GM18520 (cell line): ENCODE measurements around the gene ENO3.
A peak's percentile ranks its signal among the peaks of the same experiment; 100 is the strongest.

Experiments
- ATAC-seq: cut with Tn5 transposase; IDR thresholded peaks from one replicate; pipeline ENCODE4 v1.9.1; 2021; ENCODE audit not compliant: unreplicated experiment

The ENO3 gene

DNA sequence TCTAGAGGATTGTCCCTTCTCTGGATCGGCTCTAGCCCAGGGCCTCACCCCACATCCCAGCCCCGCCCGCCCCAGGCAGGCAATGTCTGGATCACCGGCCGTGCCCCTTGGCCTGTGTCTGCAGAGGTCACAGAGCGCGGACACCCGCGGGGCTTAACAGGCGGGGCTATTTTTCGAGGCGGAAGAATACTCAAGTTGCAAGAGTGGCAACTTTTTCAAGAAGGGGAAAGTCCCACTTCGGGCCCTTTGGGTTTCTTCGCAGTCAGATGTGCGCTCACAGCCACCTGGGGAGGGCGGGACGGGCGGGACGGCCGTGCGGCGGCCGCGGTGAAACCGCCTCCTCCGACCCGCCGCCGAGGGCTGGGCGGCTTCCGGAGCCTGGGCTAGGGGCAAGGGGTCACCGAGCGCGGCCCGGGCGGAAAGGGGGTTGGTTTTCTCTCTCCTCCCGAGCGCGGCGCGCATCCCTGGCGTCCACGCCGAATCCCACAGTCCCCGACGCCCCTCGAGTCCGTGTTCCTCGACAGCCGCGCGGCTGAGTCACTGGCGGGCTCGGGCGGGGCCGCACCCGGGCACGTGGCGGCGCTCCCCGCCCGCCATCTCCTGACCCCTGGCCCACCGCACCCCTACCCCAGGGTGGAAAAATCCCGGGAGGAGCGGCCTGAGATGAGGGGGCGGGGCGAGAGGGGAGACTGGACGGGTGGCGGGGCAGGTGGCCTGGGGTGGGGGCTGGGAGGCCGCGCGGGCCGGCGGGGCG, 1.4 kb upstream of the ENO3 start:
- ATAC-seq, result peak; percentile 31

DNA sequence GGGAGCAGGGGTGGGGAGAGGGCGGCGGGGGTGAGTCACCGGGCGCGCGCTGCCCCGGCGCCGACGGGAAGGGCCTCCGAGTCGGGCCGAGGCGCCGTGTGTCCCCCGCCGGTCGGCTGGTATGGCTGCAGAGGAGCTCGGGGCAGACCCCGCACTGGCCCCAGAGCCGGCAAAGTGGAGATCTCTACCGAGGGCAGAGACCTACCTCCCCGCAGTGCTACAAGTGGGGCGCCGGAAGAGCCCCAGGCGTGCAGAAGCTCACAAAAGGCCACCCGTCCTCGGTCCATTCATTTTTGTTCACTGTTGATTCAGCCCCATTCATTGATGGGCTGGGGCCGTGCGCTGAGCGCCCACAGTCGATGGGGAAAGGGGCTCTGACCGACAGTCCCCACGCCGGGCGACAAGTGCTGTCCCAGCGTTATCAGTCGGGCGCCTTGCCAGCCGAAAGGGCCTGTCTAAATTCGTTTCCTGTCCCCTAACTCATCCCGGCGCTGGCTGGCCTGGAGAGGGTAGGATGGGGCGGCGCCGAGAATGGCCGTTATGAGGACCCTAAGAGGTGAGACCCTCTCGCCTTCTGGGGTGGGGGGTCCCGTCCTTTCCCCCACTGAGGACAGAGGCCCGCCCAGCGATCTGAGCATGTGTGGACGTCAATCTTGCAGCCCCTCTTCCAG, 709 bp upstream of the ENO3 start:
- ATAC-seq, result no peak

DNA sequence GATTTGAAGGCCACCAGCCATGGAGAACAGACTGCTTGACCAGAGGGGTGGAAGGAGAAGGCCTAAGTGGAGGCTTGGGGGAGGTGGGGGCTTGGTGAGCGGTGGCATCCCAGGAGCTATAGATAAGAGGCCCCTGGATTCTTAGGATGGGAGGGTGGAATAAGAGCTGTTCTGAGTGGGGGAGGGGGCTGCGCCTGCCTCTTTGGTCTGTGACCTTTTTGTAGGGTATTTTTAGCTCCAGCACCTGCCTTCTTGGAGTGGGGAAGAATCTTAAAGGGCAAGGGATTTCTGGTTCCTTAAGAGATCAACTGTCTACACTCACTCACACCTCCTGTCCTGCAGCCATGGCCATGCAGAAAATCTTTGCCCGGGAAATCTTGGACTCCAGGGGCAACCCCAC, 567 bp downstream of the ENO3 start:
- no peak for ATAC-seq

DNA sequence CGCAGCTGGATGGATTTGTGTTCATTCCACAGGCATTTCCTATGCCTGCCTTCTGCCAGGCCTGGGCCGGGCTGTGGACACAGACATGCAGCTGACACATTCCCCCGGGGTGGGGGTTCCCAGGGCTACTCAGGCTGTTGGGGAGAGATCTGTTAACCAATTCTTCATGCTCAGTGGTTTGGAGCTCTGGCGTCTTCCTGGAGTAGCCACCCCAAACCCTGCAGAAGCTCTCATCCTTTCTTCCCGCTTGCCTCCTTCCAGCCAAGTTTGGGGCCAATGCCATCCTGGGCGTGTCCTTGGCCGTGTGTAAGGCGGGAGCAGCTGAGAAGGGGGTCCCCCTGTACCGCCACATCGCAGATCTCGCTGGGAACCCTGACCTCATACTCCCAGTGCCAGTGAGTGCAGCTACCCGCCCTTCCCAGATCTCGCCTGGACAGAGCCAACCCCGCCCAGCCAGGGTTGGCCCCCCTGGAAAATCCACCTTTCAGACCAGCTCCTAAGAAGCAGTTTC, 2.6 kb downstream of the ENO3 start:
- no peak for ATAC-seq

DNA sequence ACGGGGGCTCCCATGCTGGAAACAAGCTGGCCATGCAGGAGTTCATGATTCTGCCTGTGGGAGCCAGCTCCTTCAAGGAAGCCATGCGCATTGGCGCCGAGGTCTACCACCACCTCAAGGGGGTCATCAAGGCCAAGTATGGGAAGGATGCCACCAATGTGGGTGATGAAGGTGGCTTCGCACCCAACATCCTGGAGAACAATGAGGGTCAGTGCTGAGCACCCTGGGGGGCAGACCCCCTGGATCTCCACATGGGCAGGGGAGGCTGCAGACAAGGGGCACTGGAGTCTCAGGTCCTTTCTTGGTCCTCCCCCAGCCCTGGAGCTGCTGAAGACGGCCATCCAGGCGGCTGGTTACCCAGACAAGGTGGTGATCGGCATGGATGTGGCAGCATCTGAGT, 4.2 kb downstream of the ENO3 start:
- no peak for ATAC-seq

DNA sequence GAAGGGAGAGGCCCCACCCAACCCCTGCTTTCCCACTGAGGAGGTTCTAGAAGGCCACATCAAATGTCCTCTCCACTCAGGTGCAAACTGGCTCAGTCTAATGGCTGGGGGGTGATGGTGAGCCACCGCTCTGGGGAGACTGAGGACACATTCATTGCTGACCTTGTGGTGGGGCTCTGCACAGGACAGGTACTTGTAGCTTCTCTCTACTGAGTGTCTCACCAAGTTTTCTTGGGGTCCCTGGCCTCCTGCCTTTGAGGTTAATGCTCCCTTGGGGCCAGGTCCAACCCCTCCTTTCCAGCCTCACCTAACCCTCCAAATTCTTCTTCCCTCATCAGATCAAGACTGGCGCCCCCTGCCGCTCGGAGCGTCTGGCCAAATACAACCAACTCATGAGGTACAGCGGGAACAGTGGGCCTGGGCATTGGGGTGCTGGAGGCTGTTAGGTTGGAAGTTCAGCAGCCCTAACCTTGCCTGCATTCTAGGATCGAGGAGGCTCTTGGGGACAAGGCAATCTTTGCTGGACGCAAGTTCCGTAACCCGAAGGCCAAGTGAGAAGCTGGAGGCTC, 5.7 kb downstream of the ENO3 start:
- ATAC-seq, result no peak

DNA sequence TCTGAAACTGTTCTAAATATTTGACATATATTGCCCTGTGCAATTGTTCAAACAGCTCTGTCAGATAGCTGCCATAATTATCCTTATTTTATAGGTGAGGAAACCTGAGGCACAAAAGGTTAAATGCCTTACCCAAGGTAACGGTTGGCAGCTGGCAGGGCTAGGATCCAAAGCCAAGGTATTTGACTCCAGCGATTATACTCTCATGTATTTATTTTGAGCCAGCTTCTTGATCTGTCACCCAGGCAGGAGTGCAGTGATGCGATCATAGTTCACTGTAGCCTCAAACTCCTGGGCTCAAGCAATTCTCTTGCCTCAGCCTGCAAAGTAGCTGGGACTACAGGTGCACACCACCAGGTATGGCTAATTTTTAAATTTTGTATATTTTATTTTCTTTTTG, 7.2 kb downstream of the ENO3 start:
- ATAC-seq, result no peak

DNA sequence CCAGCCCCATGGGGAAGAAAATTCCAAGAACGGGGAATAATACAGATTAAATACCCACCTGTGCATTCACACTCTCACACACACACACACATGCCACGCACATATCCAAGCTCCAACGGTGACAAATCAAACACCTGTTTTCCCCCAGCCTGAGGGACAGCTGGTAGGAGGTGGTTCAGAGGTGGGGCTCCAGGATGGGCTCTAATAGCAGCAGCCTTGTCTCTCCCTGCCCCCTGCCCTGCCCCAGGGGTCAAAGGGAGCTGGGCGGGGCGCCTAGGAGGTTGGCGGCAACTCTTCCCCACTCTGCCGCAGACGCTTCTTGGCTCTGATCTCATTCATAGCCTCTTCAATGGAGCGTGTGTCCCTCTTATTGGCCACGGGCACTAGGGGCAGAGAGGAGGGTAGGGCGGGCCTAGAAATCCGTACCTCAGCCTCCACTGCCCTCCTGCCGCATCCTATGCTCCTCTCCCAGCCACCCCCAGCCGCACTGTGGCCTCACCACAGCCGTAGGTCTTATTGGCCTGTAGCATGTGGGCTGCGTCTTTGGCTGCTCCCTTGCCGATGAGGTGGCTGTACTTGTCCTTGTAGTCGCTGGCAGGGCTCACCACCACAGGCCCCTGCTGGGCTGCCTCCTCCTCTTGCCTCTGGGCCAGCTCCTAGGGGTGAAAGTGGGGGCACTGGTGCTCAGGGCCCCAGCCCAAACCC, 8.5 kb downstream of the ENO3 start:
- ATAC-seq, result no peak

DNA sequence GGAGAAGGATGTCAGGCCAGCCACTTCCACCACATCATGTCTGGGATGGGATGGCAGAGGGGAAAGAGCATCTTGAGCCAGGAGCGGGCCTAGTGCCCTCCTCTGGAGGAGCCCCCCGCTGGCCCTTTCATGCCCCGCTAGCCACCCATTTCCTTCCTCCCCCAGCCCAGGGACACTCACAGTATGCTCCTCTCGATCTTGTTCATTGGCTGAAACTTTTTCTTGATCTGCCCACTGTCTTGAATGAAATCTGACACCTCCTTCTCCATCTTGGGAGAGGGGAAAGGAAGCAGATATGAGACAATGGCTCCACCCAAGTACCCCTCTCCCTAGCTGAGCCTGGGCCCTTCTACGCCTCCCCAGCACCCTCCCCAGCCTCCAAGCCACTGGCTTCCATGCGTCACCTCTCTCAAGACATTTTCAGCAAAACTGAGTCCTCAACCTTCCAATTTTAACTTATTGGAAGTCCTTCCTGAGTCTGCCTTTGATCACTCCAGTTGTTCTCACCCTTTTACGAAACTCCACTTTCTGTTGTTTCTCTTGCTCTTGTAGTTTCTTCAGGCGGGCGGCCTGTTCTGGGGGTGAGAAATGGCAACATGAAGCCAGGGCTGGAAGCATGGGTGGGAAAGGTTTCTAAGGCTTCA, 9.5 kb downstream of the ENO3 start:
- no peak for ATAC-seq

DNA sequence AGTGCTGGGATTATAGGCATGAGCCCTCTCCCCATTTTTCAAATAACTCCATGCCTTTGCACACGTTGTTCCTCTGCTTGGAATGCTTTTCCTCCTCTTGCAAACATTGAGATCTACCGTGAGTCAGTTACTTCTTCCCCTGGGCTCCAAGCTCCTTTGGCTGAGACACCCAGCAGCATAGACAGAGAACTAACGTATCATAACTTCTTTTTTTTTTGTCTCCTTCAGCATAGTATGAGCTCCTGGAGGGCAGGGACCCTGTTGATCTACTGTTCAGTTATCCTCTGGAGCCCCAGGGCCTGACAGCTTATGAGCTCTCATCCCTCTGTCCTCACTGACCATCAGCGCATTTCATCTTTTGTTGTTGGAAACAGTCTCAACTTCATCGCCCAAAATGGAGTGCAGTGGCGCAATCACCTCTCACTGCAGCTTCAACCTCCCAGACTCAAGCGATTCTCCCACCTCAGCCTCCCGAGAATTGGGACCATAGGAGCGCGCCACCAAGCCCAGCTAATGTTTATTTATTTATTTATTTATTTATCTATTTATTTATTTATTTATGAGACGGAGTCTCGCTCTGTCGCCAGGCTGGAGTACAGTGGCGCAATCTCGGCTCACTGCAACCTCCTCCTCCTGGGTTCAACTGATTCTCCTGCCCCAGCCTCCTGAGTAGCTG, 14.5 kb downstream of the ENO3 start:
- no peak for ATAC-seq

DNA sequence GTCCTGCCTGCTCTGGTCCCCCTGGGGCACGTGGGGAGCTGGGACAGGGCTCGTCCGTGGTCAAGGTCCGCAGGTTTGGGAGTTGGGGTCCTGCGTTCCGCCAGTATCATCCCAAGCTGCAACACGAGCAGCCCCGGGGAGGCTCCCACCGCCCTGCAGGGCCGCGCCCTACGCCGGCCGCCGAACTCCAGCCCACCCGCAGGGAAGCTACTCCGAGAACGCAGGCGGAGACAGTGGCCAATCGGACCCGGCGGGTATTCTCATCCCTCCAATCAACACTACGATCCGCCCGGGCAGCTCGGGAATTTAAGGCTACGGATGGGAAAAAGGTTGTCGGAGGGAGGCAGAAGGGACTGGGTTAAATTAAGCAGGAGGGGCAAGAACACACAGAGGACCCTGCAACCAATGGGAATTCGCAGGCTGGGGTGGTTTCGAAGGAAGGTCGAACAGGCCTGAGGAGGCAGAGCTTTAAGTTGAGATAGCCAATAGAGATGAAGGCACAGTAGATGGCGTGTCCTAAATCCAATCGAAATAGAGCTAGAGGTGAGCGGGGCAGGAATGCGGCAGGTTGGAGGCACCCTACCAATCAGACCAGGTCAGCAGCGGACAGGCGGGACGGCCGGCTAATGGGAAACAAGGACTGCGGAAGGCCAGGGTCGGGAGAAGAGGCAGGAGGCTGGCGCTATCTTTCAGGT, 16.1 kb downstream of the ENO3 start:
- peak; percentile 68 for ATAC-seq

DNA sequence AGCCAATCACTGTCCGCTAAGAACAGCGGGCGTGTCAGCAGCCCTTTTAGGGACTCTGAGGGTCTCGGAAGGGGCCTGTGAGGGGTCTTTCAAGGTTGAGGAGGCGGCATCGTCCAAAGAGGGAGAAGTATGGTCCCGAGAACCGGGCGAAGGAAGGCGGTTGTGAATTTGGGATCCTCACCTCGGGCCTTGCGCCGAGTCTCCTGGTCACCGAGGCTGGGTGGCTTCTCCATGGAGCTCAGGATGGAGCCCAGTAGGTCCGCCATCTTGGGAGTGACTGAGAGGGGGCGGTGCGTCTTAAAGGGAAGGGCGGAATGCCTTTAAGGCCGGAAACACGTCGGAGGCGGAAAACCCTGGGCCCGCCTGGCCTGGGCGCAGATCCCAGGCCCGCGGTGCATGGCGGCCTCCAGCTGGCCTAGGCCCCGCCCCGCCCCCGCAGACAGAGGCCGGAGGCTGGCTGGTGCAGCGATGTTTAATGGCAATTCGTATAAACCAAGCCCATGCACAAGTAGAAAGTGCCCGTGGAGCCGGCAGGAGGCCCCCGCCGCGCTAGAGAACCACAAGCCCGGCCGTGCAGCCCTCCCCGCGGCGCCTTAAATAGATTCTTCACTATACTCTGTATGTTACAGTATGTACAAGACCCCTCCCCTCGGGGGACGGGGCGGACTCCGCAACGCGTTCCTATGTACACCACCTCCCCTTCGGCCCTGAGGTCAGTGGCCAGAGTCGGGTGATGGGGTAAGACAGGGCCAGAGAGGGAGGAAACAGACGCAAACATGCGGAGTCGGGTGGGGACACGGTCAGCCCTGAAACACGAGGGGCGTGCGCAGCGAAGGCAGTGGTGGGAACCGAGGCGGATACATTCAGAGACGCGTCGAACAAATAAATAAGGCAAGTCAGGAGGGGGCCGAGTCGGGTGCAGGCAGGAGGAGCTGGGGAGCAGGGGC, 16.9 kb downstream of the ENO3 start, which contains the start of gene SPAG7:
SPAG7 (minus strand) TSS at position 279 of the 947 bp plus-strand sequence; CDS start at position 266, 13 bp downstream.
- ATAC-seq, result peak; percentile 48

DNA sequence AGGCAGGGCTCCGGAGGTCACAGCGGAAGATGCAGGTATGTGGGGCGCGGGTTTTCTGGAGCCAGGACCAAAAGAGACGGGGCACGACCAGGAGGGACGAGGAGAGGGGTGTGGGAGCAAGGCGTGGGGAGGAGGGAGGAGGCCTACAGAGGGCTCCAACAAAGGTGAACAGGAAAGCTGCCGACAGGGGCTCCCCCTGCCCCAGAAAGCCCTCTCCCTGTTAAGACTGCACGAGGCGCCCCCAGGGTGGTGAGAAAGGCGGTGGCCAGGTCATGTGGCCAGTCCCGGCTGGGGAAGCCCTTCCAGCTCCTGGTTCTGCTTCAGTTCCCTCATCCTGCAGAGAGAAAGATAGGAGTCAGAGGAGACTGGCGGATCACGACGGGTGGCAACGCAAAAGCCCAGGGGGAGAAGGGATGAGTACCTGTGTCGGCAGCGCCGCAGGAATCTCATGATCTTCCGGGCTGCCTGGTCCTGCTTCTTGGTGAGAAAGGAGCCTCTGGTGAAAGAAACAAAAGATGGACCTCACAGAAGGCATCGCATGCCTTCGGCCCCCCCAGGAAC, 17.6 kb downstream of the ENO3 start:
- ATAC-seq, result no peak

DNA sequence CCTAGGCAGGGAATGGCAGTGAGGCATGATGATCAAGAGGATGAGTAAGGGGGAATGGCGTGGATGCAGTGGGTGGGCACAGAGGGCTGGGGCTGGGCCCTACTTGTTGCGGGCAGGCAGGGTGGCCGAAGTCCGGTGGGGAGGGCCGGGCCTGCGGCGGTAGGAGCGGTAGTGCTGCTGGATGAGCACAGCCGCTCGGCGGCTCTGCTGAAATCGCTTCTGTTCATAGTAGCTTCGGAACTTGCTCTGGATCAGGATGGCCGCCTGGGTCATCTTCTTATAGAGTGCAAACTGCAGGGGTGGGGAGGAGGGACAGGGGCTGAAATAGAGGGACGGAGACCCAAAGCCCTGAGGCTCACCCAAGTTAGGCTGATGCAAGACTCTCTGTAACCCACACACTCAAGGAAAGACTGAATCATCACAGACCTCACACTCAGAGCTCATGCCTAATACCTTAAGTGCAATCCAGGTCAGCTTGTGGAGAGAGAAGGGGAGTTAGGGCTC, 18.2 kb downstream of the ENO3 start:
- no peak for ATAC-seq

DNA sequence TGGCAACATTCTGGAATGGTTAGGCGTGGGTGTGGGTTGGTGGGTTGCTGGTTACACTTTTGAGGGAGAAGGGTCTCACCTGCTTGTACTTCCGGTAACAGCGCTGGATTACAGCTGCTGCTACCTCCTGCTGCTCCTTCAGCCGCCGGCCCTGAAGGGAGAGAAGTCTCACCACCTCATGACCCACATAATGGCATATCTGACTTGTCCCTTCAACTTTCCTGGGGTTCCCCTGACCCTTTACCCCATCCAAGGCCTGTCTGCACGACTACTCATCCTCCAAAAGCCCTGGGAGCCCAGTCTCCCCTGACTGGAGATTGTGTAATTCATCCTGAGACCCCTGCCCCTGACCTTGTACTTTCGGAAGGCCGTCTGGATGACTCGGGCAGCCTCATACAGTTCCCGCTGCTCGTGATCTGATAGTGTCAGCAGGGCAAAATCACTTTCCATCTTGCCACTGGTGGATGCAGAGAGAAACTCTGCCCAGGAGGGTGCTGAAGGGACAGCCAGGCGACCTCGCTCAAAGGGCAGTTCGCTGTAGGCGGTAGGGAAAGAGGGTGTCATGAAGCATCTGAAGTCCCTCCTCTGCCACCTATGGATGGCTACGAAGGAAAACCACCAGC, 18.7 kb downstream of the ENO3 start:
- ATAC-seq, result no peak

DNA sequence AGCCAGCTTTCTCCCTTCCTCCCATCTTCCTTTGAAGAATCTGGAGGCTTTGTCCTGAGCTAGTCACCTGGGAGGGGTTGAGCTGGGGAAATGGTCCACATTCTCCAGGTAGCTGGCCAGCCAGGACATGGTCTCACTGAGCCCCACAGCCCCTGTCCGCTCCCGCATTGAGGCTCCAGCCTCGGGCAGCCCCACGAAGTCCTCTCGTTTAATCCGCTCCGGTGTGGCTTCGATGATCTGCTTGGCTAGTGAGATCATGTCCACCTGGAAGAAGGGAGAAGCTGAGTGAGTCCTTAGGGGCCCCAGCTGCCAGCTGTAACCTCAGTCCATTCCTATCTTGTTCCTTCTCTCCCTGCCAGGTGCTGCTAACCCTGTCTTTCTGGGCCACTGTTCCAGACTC, 19.4 kb downstream of the ENO3 start:
- ATAC-seq, result no peak

DNA sequence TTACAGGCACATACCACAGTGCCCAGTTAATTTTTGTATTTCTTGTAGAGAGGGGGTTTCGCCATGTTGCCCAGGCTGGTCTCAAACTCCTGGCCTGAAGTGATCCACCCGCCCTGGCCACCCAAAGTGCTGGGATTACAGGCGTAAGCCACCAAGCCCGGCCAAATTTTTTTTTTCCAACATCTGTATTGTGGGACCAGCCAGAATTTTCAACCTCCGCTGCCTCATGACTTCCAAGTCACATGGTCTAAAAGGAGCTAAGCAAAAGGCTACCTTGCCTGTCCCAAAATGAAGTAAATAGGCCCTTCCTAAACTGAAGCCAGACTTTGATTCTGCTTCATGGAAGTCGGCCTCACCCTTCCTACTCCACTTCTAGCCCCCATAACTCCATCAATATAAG, 20.9 kb downstream of the ENO3 start:
- ATAC-seq, result no peak

DNA sequence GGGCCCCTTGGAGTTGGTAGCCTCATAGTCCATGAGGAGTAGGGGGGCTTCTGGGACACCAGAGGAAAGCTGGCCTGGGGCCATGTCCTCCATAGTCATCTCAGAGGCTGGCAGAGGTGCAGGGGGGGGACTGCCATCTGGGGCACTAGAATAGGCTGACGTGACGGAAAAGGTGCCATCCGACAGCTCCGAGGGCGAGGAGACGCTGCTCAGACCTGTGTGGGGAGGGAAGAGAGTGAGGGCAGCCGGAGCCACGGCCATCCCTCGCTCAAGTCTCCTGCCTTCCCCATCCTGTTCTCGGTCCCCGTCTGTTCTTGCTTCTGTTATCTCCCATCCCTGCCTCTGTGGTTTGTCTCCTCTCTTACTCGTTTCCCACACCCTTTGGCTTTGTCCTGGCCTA, 21.4 kb downstream of the ENO3 start:
- ATAC-seq, result no peak
